GM06990 (cell line): ENCODE measurements around the gene HDAC10.

Source experiments
- DNase-seq: peaks from one replicate; pipeline ENCODE4 v3.0.0-alpha.2; 2011; ENCODE audit not compliant: insufficient read length; ENCODE audit errors: extremely low read depth
- H3K27me3 ChIP-seq: replicated peaks from 2 replicates; pipeline ENCODE4 v1.6.0; 2011; ENCODE audit warnings: low read length; ENCODE audit not compliant: control insufficient read depth, insufficient read depth
- H3K36me3 ChIP-seq: 2 replicates; pipeline ENCODE4 v1.5.1; 2011; ENCODE audit warnings: low read length; ENCODE audit not compliant: control insufficient read depth, insufficient read depth
- H3K4me3 ChIP-seq: replicated peaks from 2 replicates; pipeline ENCODE4 v1.5.1; 2011; ENCODE audit warnings: low read depth, mild to moderate bottlenecking, control low read depth, low read length
- TF ChIP-seq, protein P1 (sequence below): IDR thresholded peaks from 2 replicates; pipeline ENCODE4 v1.5.1; 2011; ENCODE audit warnings: low read length, control low read depth, mild to moderate bottlenecking, inconsistent platforms; ENCODE audit not compliant: insufficient read depth, poor library complexity, severe bottlenecking

The HDAC10 gene

GRCh38 chr22:50262973-50263617 lies 12.0 kb upstream of the HDAC10 start:
- DNase-seq = no peak
- H3K27me3 ChIP-seq = no peaks in the 10 kb centered on the region
- TF ChIP-seq, protein P1, sequence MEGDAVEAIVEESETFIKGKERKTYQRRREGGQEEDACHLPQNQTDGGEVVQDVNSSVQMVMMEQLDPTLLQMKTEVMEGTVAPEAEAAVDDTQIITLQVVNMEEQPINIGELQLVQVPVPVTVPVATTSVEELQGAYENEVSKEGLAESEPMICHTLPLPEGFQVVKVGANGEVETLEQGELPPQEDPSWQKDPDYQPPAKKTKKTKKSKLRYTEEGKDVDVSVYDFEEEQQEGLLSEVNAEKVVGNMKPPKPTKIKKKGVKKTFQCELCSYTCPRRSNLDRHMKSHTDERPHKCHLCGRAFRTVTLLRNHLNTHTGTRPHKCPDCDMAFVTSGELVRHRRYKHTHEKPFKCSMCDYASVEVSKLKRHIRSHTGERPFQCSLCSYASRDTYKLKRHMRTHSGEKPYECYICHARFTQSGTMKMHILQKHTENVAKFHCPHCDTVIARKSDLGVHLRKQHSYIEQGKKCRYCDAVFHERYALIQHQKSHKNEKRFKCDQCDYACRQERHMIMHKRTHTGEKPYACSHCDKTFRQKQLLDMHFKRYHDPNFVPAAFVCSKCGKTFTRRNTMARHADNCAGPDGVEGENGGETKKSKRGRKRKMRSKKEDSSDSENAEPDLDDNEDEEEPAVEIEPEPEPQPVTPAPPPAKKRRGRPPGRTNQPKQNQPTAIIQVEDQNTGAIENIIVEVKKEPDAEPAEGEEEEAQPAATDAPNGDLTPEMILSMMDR = no peak
- H3K4me3 ChIP-seq = no peak overlapping the region
- H3K36me3 ChIP-seq = no peaks in the 10 kb centered on the region; the same call in none of the 2 replicates

DNA sequence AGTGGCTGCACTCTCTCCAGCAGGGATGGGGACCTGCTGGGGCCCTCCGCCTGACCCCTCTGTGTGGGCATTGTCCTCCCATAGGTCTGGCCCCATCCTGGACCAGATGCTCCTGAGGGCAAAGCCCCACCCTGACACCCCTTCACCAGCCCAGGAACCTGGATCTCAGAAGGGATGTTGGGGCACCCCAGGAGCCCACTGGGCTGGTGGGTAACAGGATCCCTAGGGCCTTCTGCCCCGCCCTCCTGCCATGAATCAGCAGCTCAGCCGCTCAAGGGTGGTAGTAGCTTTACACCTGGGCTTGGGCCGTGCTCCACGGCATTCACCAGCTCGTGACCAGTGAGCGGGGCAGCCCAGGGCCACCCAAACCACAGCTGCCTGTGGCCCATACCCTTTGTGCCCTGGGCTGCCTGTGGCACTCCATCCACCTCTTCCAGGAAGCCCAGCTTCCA lies 11.4 kb upstream of the HDAC10 start:
- Histone ChIP-seq H3K36me3 (no peaks in the 10 kb centered on the region; the same call in none of the 2 replicates), H3K4me3 (no peak overlapping the region), H3K27me3 (no peaks in the 10 kb centered on the region)
- DNase-seq = no peak
- TF ChIP-seq, protein P1 = no peak

DNA sequence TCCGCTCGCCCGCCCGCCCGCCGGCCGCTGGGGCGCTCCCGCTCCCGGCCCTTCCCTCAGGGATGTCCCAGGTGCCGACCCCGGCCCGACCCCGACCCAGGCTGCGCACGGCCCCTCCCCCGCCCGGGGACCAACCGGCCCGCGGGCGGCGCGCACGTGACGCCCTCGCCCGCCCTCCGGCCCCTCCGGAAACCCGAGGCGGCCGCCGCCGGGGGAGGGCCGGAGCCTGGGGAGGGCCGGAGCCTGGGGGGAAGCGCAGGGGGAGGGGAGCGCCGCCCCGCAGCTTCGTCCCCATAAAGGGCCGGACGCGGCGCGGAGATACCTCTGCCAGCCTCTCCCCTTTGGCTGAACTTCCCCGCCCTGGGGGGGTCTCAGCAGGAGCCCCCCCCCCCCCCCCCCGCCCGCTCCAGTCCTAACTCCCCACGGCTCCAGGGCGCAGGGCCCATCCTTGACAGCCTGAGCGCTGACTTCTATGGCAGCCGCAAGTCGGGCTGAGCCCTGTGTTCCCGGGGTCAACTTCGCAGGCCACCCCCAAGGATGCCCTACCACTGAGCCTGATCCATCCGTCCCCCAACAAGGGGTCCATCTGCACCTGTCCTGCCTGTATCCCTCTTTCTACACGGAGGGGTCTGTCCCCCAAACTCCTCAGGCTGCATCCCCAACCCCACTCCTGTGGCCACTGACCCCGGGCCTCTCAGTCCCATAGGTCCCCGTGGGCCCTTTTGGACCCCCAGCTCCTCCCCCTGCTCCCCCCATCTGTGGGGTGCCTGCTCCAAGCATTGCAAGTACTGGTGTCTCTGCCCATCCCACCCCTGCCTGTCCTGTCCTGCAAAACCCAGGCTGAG lies 10.8 kb upstream of the HDAC10 start, which contains the start of gene MAPK12:
MAPK12 (minus strand) TSS at position 69 of the 845 bp plus-strand sequence. CDS start 174 bp downstream, outside the sequence.
- TF ChIP-seq, protein P1 = no peak
- Histone ChIP-seq H3K4me3 (peak within 1 kb of the TSS; percentile 76), H3K36me3 (no peaks in the 10 kb centered on the region; the same call in none of the 2 replicates), H3K27me3 (no peaks in the 10 kb centered on the region)
- DNase-seq = peak; percentile 69

GRCh38 chr22:50260801-50261614 lies 9.9 kb upstream of the HDAC10 start:
- TF ChIP-seq, protein P1 = no peak
- no peaks in the 10 kb centered on the region; the same call in none of the 2 replicates for H3K36me3 ChIP-seq
- H3K4me3 ChIP-seq = peak overlapping the region; percentile 76
- peak; percentile 68 for DNase-seq
- no peaks in the 10 kb centered on the region for H3K27me3 ChIP-seq

- no peak for DNase-seq
- no peaks in the 10 kb centered on the region; the same call in none of the 2 replicates for H3K36me3 ChIP-seq
- H3K4me3 ChIP-seq = peak overlapping the region; percentile 76
- TF ChIP-seq, protein P1 = no peak
- no peaks in the 10 kb centered on the region for H3K27me3 ChIP-seq
Observed at GRCh38 chr22:50260434-50260800, 9.4 kb upstream of the HDAC10 start.
